ENCODE results near the gene REXO5.

- TF ChIP-seq, protein P1, sequence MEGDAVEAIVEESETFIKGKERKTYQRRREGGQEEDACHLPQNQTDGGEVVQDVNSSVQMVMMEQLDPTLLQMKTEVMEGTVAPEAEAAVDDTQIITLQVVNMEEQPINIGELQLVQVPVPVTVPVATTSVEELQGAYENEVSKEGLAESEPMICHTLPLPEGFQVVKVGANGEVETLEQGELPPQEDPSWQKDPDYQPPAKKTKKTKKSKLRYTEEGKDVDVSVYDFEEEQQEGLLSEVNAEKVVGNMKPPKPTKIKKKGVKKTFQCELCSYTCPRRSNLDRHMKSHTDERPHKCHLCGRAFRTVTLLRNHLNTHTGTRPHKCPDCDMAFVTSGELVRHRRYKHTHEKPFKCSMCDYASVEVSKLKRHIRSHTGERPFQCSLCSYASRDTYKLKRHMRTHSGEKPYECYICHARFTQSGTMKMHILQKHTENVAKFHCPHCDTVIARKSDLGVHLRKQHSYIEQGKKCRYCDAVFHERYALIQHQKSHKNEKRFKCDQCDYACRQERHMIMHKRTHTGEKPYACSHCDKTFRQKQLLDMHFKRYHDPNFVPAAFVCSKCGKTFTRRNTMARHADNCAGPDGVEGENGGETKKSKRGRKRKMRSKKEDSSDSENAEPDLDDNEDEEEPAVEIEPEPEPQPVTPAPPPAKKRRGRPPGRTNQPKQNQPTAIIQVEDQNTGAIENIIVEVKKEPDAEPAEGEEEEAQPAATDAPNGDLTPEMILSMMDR (IDR thresholded peaks at IDR 0.05; ENCODE audit: borderline replicate concordance, extremely low read depth, low read length, poor library complexity, severe bottlenecking) = no peak
- no peak for TF ChIP-seq EZH2 (IDR thresholded peaks at IDR 0.05; ENCODE audit: borderline replicate concordance, low read depth, low read length, severe bottlenecking)
These were observed 38.2 kb upstream of the REXO5 start for GRCh38 chr16:20768121-20768520.
